ENCODE results near the gene HIVEP3. TPM values are rescaled to one million over a fixed set of nuclear protein-coding genes. Genes with fewer than 3 reads are reported as not detected.

Gene HIVEP3
- polyA plus RNA-seq, 4 donors, result 0.67 to 3.8 (median 1.8) TPM

DNA sequence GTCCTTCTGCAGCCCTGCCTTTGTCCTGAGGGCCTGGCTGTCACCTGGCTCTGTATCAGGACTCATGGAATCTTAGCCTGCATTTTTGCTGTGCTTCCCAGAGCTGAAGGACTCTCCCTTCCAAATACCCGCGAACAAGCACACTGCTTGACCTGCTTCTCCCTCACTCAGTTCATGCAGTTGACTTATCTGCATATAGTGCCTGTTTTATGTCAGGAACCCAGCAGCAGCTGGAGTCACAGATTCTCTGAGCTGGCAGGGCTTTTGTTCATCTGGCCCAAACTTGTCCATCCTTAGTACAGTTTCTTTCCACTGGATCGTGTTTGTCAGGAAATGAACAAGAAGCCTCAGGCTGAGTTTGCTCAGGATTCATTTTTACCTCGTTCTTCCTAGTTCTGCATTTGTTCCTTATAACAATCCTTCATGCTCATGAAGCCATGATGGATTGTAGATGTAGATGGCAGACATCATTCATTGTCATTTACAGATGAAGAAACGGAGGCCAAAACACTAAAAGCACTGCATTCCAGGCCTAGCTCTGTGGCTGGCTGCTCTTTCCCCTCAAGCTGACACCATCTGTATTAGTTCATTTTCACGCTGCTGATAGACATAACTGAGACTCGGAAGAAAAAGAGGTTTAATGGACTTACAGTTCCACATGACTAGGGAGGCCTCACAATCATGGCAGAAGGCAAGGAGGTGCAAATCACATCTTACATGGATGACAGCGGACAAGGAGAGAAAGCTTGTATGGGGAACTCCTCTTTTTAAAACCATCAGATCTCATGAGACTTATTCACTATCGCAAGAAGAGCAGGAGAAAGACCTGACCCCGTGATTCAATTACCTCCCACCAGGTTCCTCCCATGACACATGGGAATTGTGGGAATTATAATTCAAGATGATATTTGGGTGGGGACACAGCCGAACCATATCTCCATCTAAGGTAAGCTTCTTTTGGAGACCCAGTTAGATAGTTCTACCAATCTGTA is 150.9 kb downstream of the HIVEP3 start:
- Histone ChIP-seq H3K4me1 (ENCODE audit: control insufficient read depth in 3 of 3, insufficient read depth in 2 of 3, low read depth in 1 of 3, low read length in 2 of 3) (no peaks in the 10 kb centered on the region), H3K27ac (ENCODE audit: low read depth in 1 of 3, low read length in 2 of 3) (no peak overlapping the region), H3K4me3 (ENCODE audit: low read depth in 1 of 3, low read length in 3 of 3) (no peak overlapping the region), H3K9me3 (ENCODE audit: control insufficient read depth in 2 of 2, insufficient read depth in 1 of 2, low read depth in 1 of 2, low read length in 1 of 2) (no peaks in the 10 kb centered on the region), H3K36me3 (ENCODE audit: control insufficient read depth in 3 of 3, insufficient read depth in 2 of 3, low read depth in 1 of 3, low read length in 3 of 3) (no peaks in the 10 kb centered on the region), H3K27me3 (ENCODE audit: control insufficient read depth in 3 of 3, insufficient read depth in 3 of 3, low read length in 3 of 3) (peaks cover 0 to 4% (median 0%) of the 10 kb centered on the region in 3 donors)
- WGBS, 3 donors, result 68 to 79% (median 77%) methylated on average over 11 of the region's 11 CpGs
- FAIRE-seq, result no peak
- no peak for DNase-seq

DNA sequence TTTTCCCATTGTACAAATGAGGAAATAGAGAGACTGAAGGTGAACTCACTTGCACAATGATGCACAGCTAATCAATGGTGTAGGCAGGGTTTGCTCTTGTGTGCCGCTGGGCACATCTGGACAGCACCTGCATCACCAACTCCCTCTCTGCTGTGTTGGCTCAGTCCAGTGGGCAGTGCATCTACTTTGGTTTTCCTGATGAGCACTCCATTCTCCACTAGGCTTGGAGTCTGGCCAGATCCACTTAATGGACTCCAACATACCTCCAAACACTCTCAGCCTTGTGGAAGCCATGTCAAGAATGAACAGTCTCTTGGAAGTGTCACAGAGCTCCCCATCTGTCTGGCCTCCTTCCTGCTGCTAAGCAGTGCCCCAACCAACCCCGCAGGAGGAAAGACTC is 152.2 kb downstream of the HIVEP3 start:
- no peaks in the 10 kb centered on the region for H3K36me3 ChIP-seq (ENCODE audit: control insufficient read depth in 3 of 3, insufficient read depth in 2 of 3, low read depth in 1 of 3, low read length in 3 of 3)
- DNase-seq, result no peak

DNA sequence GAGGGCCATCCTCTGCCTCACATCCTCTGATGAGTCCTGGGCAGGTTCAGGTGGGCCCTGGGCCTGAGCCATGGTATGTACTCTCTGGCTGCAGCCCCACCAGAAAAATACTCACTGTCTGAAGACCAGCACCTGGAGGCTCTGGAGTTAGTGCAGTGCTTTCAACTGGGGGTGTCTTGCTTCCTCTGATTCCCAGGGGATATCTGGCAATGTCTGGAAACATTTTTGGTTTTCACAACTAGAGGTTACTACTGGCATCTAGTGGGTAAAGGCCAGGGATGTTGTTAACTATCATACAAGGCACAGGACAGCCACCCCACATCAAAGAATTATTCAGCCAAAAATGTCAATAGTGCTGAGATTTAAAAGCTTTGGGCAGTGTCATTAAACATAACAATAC is 152.7 kb downstream of the HIVEP3 start:
- no peak for FAIRE-seq
- no peak for DNase-seq

More for the DNA sequence above, 152.2 kb downstream of the HIVEP3 start:
- WGBS, 3 donors, result 92 to 95% (median 92%) methylated on average over 2 of the region's 2 CpGs
- Histone ChIP-seq H3K27ac (ENCODE audit: low read depth in 1 of 3, low read length in 2 of 3) (no peak overlapping the region), H3K4me1 (ENCODE audit: control insufficient read depth in 3 of 3, insufficient read depth in 2 of 3, low read depth in 1 of 3, low read length in 2 of 3) (no peaks in the 10 kb centered on the region), H3K9me3 (ENCODE audit: control insufficient read depth in 2 of 2, insufficient read depth in 1 of 2, low read depth in 1 of 2, low read length in 1 of 2) (peaks cover 0 to 10% of the 10 kb centered on the region in 2 donors), H3K27me3 (ENCODE audit: control insufficient read depth in 3 of 3, insufficient read depth in 3 of 3, low read length in 3 of 3) (peaks cover 0 to 4% (median 0%) of the 10 kb centered on the region in 3 donors), H3K4me3 (ENCODE audit: low read depth in 1 of 3, low read length in 3 of 3) (no peak overlapping the region)
- FAIRE-seq, result no peak

DNA sequence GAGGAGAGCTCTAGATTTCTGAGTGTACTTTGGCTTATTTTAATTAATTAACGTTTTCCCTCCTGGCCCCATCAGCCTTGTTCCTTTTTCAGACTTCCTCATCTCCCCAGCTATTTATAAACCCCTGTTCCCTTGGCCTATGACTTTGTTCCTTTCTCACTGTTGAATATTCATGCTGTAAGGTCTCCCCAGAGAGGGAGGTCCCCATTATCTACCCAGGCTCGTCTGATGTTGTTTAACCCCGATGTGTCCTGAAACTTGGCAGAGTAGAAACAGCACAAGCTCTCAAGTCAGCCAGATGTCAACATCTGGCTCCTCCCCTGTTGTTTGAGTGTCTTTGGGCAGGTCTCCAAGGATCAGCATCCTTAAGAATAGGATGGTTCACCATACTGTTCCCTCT is 153.6 kb downstream of the HIVEP3 start:
- Histone ChIP-seq H3K9me3 (ENCODE audit: control insufficient read depth in 2 of 2, insufficient read depth in 1 of 2, low read depth in 1 of 2, low read length in 1 of 2) (peaks cover 0 to 10% of the 10 kb centered on the region in 2 donors), H3K27me3 (ENCODE audit: control insufficient read depth in 3 of 3, insufficient read depth in 3 of 3, low read length in 3 of 3) (peaks cover 0 to 4% (median 0%) of the 10 kb centered on the region in 3 donors), H3K4me3 (ENCODE audit: low read depth in 1 of 3, low read length in 3 of 3) (no peak overlapping the region), H3K27ac (ENCODE audit: low read depth in 1 of 3, low read length in 2 of 3) (no peak overlapping the region), H3K4me1 (ENCODE audit: control insufficient read depth in 3 of 3, insufficient read depth in 2 of 3, low read depth in 1 of 3, low read length in 2 of 3) (no peaks in the 10 kb centered on the region), H3K36me3 (ENCODE audit: control insufficient read depth in 3 of 3, insufficient read depth in 2 of 3, low read depth in 1 of 3, low read length in 3 of 3) (no peaks in the 10 kb centered on the region)
- no peak for DNase-seq
- WGBS, 3 donors, result 23 to 40% (median 35%) methylated on average over 3 of the region's 3 CpGs
- FAIRE-seq, result no peak

More for the DNA sequence above, 152.7 kb downstream of the HIVEP3 start:
- Histone ChIP-seq H3K9me3 (ENCODE audit: control insufficient read depth in 2 of 2, insufficient read depth in 1 of 2, low read depth in 1 of 2, low read length in 1 of 2) (peaks cover 0 to 10% of the 10 kb centered on the region in 2 donors), H3K36me3 (ENCODE audit: control insufficient read depth in 3 of 3, insufficient read depth in 2 of 3, low read depth in 1 of 3, low read length in 3 of 3) (no peaks in the 10 kb centered on the region), H3K27me3 (ENCODE audit: control insufficient read depth in 3 of 3, insufficient read depth in 3 of 3, low read length in 3 of 3) (peaks cover 0 to 4% (median 0%) of the 10 kb centered on the region in 3 donors), H3K4me3 (ENCODE audit: low read depth in 1 of 3, low read length in 3 of 3) (no peak overlapping the region), H3K4me1 (ENCODE audit: control insufficient read depth in 3 of 3, insufficient read depth in 2 of 3, low read depth in 1 of 3, low read length in 2 of 3) (no peaks in the 10 kb centered on the region), H3K27ac (ENCODE audit: low read depth in 1 of 3, low read length in 2 of 3) (no peak overlapping the region)

DNA sequence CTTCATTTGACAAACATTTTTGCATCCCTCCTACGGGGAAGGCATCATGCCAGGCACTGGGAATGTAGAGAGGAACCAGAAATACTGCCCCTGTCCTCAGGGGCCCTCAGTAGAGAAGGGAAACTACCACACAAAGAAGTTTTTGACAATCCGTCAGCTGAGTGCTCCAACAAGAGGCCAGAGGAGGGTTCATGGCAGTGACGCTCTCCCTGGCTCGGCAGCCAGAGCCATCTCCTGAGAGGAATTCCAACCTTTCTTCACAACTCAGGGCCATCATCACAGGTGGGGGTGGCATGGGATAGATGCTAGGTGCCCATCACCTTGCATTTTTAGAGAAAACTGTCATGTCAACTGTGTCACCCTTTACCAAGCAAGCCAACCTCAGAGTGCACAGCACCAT is 154.1 kb downstream of the HIVEP3 start:
- Histone ChIP-seq H3K27ac (ENCODE audit: low read depth in 1 of 3, low read length in 2 of 3) (no peak overlapping the region), H3K27me3 (ENCODE audit: control insufficient read depth in 3 of 3, insufficient read depth in 3 of 3, low read length in 3 of 3) (peaks cover 0 to 4% (median 0%) of the 10 kb centered on the region in 3 donors), H3K4me3 (ENCODE audit: low read depth in 1 of 3, low read length in 3 of 3) (no peak overlapping the region), H3K9me3 (ENCODE audit: control insufficient read depth in 2 of 2, insufficient read depth in 1 of 2, low read depth in 1 of 2, low read length in 1 of 2) (peaks cover 0 to 10% of the 10 kb centered on the region in 2 donors), H3K36me3 (ENCODE audit: control insufficient read depth in 3 of 3, insufficient read depth in 2 of 3, low read depth in 1 of 3, low read length in 3 of 3) (no peaks in the 10 kb centered on the region), H3K4me1 (ENCODE audit: control insufficient read depth in 3 of 3, insufficient read depth in 2 of 3, low read depth in 1 of 3, low read length in 2 of 3) (no peaks in the 10 kb centered on the region)
- DNase-seq (no peak), FAIRE-seq (no peak)
- 35 to 65% (median 58%) methylated on average over 4 of the region's 4 CpGs for WGBS, 3 donors

DNA sequence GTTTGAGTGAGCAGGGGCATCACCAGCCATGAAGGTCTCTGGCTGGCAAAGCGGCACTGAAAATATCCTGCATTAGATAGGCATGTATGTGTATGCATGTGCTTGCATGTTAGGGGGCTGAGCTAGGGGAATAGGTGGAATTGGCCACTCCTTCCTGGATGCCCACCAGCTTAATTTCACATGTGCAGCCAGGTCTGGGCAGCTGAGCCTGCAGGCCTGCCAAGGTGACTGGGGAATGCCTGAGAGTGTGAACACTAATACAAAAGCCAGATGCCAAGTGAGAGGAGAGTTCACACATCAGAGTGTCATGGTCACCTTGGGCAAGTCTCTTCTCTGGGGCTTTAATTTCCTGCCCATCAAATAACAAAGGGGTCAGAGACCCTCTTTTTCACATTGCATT is 155.9 kb downstream of the HIVEP3 start:
- 98 to 100% (median 100%) methylated on average over 1 of the region's 1 CpG for WGBS, 3 donors
- FAIRE-seq, result no peak
- Histone ChIP-seq H3K36me3 (ENCODE audit: control insufficient read depth in 3 of 3, insufficient read depth in 2 of 3, low read depth in 1 of 3, low read length in 3 of 3) (no peaks in the 10 kb centered on the region), H3K9me3 (ENCODE audit: control insufficient read depth in 2 of 2, insufficient read depth in 1 of 2, low read depth in 1 of 2, low read length in 1 of 2) (peaks cover 0 to 10% of the 10 kb centered on the region in 2 donors), H3K4me3 (ENCODE audit: low read depth in 1 of 3, low read length in 3 of 3) (no peak overlapping the region), H3K27ac (ENCODE audit: low read depth in 1 of 3, low read length in 2 of 3) (no peak overlapping the region), H3K4me1 (ENCODE audit: control insufficient read depth in 3 of 3, insufficient read depth in 2 of 3, low read depth in 1 of 3, low read length in 2 of 3) (no peaks in the 10 kb centered on the region), H3K27me3 (ENCODE audit: control insufficient read depth in 3 of 3, insufficient read depth in 3 of 3, low read length in 3 of 3) (no peaks in the 10 kb centered on the region)
- no peak for DNase-seq

DNA sequence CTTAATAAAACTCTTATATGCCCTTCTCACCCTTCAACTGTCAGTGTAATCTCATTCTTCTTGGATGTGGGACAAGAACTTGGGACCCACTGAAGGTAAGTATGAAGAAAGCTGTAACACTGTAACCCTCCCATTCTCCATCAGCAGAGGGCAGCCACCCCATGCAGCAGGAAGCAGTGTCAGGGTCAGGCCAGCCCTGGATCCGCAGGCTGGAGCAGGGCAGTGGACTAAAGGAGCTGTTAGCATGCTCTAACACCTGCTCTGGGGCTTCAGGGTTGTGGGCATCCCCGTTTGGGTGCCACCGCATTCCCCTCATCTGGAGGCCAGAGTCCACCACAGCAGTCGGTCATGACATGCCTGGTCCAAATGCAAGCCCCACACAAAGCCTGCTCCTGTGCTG is 156.5 kb downstream of the HIVEP3 start:
- 64 to 69% (median 69%) methylated on average over 4 of the region's 4 CpGs for WGBS, 3 donors
- peaks cover 0 to 10% of the 10 kb centered on the region in 2 donors for H3K9me3 ChIP-seq (ENCODE audit: control insufficient read depth in 2 of 2, insufficient read depth in 1 of 2, low read depth in 1 of 2, low read length in 1 of 2)
- no peak for FAIRE-seq
- no peaks in the 10 kb centered on the region for H3K27me3 ChIP-seq (ENCODE audit: control insufficient read depth in 3 of 3, insufficient read depth in 3 of 3, low read length in 3 of 3)
- H3K27ac ChIP-seq (ENCODE audit: low read depth in 1 of 3, low read length in 2 of 3), result no peak overlapping the region
- H3K4me3 ChIP-seq (ENCODE audit: low read depth in 1 of 3, low read length in 3 of 3), result no peak overlapping the region
- no peaks in the 10 kb centered on the region for H3K36me3 ChIP-seq (ENCODE audit: control insufficient read depth in 3 of 3, insufficient read depth in 2 of 3, low read depth in 1 of 3, low read length in 3 of 3)
- DNase-seq, result no peak
- no peaks in the 10 kb centered on the region for H3K4me1 ChIP-seq (ENCODE audit: control insufficient read depth in 3 of 3, insufficient read depth in 2 of 3, low read depth in 1 of 3, low read length in 2 of 3)

DNA sequence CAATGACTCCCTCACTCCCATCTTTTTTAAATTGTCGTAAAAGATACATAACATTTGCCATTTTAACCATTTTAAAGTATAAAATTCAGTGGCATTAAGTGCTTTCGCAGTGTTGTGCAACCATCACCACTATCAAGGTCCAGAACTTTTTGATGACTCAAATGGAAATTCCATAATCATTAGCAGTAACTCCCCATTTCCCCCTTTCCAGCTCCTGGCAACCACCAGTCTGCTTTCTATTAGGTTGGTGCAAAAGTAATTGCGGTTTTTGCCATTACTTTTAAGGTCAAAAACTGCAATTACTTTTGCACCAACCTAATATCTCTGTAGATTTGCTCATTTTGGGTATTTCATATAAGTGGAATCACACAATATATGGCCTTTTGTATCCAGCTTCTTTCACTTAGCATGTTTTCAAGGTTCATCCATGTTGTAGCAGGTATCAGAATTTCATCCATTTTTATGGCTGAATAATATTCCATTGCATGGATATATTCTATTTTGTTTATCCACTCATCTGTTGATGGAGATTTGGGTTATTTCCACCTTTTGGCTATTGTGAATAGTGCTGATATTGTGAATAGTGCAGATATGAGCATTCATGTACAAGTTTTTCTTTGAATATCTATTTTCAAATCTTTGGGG is 159.7 kb downstream of the HIVEP3 start:
- FAIRE-seq (no peak), DNase-seq (no peak)
- H3K4me3 ChIP-seq (ENCODE audit: low read depth in 1 of 3, low read length in 3 of 3), result no peak overlapping the region
- WGBS, 3 donors, result 89 to 92% (median 90%) methylated on average over 3 of the region's 3 CpGs
- H3K9me3 ChIP-seq (ENCODE audit: control insufficient read depth in 2 of 2, insufficient read depth in 1 of 2, low read depth in 1 of 2, low read length in 1 of 2), result peaks cover 0 to 10% of the 10 kb centered on the region in 2 donors
- no peaks in the 10 kb centered on the region for H3K4me1 ChIP-seq (ENCODE audit: control insufficient read depth in 3 of 3, insufficient read depth in 2 of 3, low read depth in 1 of 3, low read length in 2 of 3)
- H3K27ac ChIP-seq (ENCODE audit: low read depth in 1 of 3, low read length in 2 of 3), result no peak overlapping the region
- H3K36me3 ChIP-seq (ENCODE audit: control insufficient read depth in 3 of 3, insufficient read depth in 2 of 3, low read depth in 1 of 3, low read length in 3 of 3), result no peaks in the 10 kb centered on the region
- H3K27me3 ChIP-seq (ENCODE audit: control insufficient read depth in 3 of 3, insufficient read depth in 3 of 3, low read length in 3 of 3), result no peaks in the 10 kb centered on the region

All from small intestine (tissue), 7 donors.